Fibroblast of skin of left biceps (primary cell): Measurements from ENCODE around the gene DES.

Experiments used
- DNase-seq, 2 experiments: peaks; one replicate each; pipeline ENCODE4 v3.0.0-alpha.2; 2013; ENCODE audit warnings: low read depth in 2 of 2

The DES gene

GRCh38 chr2:219419331-219420197, 1.4 kb downstream of the DES start:
- no peak for DNase-seq

DNA sequence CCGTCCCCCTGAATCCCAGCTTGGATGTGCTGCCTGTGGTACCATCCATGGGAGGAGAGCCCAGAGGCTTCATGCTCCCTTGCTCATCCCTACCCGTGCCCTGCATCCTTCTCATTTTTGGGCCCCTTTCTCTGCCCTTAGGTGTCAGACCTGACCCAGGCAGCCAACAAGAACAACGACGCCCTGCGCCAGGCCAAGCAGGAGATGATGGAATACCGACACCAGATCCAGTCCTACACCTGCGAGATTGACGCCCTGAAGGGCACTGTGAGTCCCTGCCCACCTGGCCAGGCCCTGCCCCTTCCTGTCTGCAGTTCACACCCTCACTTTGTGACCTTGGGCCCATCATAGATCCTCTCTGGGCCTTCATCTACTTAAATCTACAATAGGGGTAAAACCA, 2.5 kb downstream of the DES start:
- DNase-seq, result no peak

GRCh38 chr2:219421323-219421722, 3.1 kb downstream of the DES start:
- DNase-seq, result no peak

DNA sequence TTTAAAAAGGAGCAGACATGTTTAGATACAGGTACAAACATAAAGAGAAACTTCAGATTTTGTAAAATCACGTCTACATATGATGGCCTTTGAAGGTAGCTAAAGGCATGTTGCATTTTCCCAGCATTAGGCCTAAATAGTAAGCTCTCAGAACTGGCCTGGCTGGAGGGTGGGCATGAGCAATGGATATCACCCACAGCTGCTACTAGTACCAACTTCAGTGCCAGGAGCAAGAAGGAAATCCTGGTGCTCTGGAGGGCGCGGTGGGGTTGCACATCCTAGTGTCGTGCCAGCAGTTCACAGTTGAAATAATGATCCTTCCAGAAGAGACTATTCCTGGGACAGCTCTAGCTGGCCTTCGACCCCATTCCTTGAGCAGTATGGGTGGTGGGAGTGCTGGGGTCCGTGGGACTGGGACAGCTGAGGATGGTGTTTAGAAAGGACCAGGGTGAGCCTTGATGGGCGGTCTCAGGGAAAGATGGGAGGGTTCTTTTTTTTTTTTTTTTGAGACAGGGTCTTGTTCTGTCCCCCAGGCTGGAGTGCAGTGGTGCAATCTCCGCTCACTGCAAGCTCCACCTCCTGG, 4.9 kb downstream of the DES start:
- no peak for DNase-seq

- no peak for DNase-seq
Measured at GRCh38 chr2:219423652-219424377, 5.6 kb downstream of the DES start.

GRCh38 chr2:219425238-219426067, 7.3 kb downstream of the DES start:
- DNase-seq, result no peak

DNA sequence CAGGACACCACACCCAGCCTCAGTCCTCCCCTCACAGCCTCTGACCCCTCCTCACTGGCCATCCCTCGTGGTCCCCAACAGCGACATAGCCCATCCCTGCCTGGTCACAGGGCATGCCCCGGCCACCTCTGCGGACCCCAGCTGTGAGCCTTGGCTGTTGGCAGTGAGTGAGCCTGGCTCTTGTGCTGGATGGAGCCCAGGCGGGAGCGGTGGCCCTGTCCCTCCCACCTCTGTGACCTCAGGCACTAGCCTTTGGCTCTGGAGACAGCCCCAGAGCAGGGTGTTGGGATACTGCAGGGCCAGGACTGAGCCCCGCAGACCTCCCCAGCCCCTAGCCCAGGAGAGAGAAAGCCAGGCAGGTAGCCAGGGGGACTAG, 7.9 kb downstream of the DES start:
- DNase-seq, result no peak

- DNase-seq, result no peak
Measured at GRCh38 chr2:219426534-219427136, 8.5 kb downstream of the DES start.

GRCh38 chr2:219428469-219428868, 10.3 kb downstream of the DES start:
- DNase-seq, result no peak

GRCh38 chr2:219429958-219430606, 11.9 kb downstream of the DES start:
- DNase-seq, result no peak

GRCh38 chr2:219430633-219431615, 12.7 kb downstream of the DES start:
- DNase-seq, result no peak

GRCh38 chr2:219433666-219434467, 15.7 kb downstream of the DES start:
- no peak for DNase-seq

DNA sequence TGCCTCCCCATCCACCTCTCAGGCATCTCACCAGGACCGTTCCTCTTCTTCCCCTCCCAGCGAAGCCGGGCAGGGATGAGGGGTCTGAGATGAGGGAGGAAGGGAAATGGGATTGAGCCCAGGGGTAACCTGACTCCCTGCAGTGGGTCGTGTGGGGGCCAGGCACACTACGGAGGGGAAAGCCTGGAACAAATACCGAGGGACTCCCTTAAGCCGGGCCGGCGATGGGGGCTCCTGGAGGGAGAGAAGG, 16.2 kb downstream of the DES start:
- DNase-seq, result no peak

GRCh38 chr2:219434718-219435525, 16.7 kb downstream of the DES start, which contains the start of gene SPEG:
Gene SPEG (plus strand): TSS chr2:219434843. CDS start chr2:219434978, 135 bp downstream.
- DNase-seq, result no peak

DNA sequence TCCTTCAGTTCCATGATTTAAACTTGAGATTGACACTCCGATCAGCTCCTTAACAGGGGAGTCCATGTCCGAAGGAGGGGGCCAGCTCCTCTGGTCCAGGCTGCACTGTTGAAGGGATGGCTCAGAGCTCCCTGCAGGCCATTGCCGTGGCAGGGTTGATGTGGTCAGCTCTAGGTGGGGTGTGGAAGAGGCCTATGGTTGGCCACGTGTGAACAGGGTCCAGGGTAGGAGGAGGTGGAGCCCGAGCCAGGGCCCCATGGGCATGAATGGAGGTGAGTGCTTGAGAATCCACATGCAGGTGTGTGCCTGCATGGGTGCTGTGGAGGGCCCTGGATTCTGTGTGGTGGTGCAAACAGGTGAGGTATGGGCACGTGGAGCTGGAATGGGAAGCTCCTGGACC, 17.5 kb downstream of the DES start:
- no peak for DNase-seq

DNA sequence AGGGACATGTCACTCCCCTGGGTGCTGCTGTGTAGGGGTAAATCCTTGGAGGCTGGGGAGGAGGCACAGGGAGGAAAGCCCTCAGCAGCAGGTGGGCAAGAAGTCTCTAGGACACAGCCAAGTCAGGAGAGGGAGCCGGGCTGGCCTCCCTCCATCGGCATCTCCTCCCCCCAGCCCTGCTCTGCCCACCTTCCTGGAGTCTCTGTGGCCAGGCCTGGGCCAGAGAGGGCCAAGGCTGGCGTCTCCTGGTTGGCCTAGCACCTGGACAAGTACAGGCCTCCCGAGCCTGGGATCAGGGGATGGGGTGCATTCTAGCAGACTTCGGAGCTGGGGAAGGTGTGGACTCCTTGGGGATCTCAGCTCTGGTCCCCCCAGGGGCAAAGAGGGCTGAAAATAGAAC, 18.3 kb downstream of the DES start:
- no peak for DNase-seq

DNA sequence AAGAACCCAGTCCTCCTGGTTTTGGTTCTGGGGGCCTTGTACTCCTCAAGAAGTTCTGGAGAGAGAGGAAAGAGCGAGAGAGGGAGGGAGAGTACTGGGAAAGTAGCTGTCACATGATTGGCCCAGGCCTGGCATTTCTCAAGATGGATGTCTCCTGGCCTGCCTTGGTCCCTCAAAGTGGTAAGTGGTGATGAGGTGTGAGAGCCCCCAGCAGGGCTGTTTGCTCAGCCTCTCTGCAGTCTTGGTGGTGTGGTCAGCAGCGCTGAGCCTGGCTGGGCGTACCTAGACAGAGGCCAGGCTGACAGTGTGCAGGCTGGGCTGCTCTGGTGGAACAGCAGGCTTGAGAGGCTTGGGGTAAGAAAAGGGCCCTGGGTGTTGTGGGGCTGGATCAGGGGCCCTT, 19.0 kb downstream of the DES start:
- no peak for DNase-seq

DNA sequence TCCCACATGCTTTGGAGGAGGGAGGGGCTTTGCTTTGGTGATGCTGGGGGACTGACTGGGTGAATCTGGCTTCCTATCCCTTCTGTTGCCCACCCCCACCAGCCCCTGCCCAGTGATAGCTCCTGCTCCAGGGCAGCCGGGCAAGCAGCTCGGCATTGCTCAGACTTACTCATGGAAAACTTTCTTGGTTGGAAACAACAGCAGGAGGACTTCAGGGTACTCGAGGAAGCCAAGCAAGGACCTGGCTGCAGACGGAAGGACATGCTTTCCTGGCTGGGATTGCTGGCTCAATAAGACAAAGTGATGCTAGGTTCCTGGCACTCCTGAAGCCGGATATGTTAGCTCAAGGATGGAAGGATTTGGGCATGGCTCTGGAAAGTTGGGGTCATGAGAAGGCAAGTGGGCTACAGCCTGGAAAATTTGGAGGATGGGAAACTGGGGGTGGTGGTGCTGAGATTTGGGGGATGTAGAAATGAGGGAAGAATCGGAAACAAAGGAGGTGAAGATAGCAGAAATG, 19.6 kb downstream of the DES start:
- DNase-seq, result no peak
